GM12878 (cell line): Measurements from ENCODE around the gene ST7. TPM values are rescaled to one million over a fixed set of nuclear protein-coding genes. Genes with fewer than 3 reads are reported as not detected.

Source experiments
- ATAC-seq: fragments of 200-7000 bp; cut with Tn5 transposase; 3 replicates; pipeline ENCODE4 v1.9.1; 2020; ENCODE audit warnings: mild to moderate bottlenecking, moderate library complexity
- BruUV-seq: library from RNA; stranded (reverse); fragments of 400-500 nt; replicated peaks from 2 replicates; lab custom pipeline; 2021; lab: Mats Ljungman, UMichigan
- CTCF ChIA-PET: fragments of 300-600 bp; sonication (Branson Sonifier 250); formaldehyde crosslinking; extraction: SDS; loops from one replicate; lab custom pipeline; 2021; ENCODE audit warnings: inconsistent platforms; lab: Yijun Ruan, JAX
- POLR2A ChIA-PET: fragments of 350-600 bp; formaldehyde crosslinking; extraction: SDS; loops from one replicate; lab custom pipeline; 2021; ENCODE audit warnings: inconsistent platforms; lab: Charles Lee
- RAD21 ChIA-PET: fragments of 300-600 bp; sonication (Branson Sonifier 250); formaldehyde crosslinking; loops from one replicate; lab custom pipeline; 2023; ENCODE audit warnings: antibody characterized with exemption; ENCODE audit not compliant: unreplicated experiment; lab: Charles Lee
- SMC1A ChIA-PET: fragments of 300-600 bp; sonication (Branson Sonifier 250); formaldehyde crosslinking; loops from one replicate; lab custom pipeline; 2023; ENCODE audit not compliant: unreplicated experiment, uncharacterized antibody; lab: Charles Lee
- DNase-seq: peaks from one replicate; pipeline ENCODE4 v3.0.0-alpha.2; 2011; ENCODE audit warnings: low read depth, low spot score
- FAIRE-seq: peaks from 3 replicates; lab custom pipeline; 2011; peaks lifted over from hg19 to GRCh38; lab: Jason Lieb, UNC
- H2AFZ ChIP-seq: 2 replicates; pipeline ENCODE4 v1.6.0; 2011; ENCODE audit warnings: low read depth, low read length, control low read depth; ENCODE audit not compliant: control insufficient read depth
- H3K27ac ChIP-seq: 2 replicates; pipeline ENCODE4 v1.5.1; 2011; ENCODE audit warnings: control low read depth; ENCODE audit not compliant: control insufficient read depth, insufficient read depth
- H3K27me3 ChIP-seq, 2 experiments: replicated peaks in 1 of 2; 2 replicates each; pipeline versions ENCODE4 v1.6.0 to v1.6.1; 2011; ENCODE audit warnings: low read length in 1 of 2; ENCODE audit not compliant: control insufficient read depth in 2 of 2, insufficient read depth in 2 of 2
- H3K36me3 ChIP-seq, 2 experiments: 2 replicates each; pipeline ENCODE4 v1.5.1; 2011; ENCODE audit warnings: low read length in 1 of 2; ENCODE audit not compliant: control insufficient read depth in 2 of 2, insufficient read depth in 2 of 2
- H3K4me1 ChIP-seq: 2 replicates; pipeline ENCODE4 v1.6.1; 2011; ENCODE audit warnings: mild to moderate bottlenecking, low read length, moderate library complexity, mixed read lengths; ENCODE audit not compliant: control insufficient read depth, insufficient read depth
- H3K4me2 ChIP-seq: 2 replicates; pipeline ENCODE4 v1.6.0; 2011; ENCODE audit warnings: control low read depth; ENCODE audit not compliant: control insufficient read depth, insufficient read depth
- H3K4me3 ChIP-seq: fragments of 200-600 bp; sonication (generic); 2 replicates; pipeline ENCODE4 v1.5.1; 2016
- H3K79me2 ChIP-seq: 2 replicates; pipeline ENCODE4 v1.6.0; 2011; ENCODE audit warnings: low read length; ENCODE audit not compliant: control insufficient read depth, insufficient read depth
- H3K9ac ChIP-seq: 2 replicates; pipeline ENCODE4 v1.8.0; 2011; ENCODE audit warnings: low read length, control low read depth, mixed read lengths; ENCODE audit not compliant: control insufficient read depth, insufficient read depth
- H3K9me3 ChIP-seq: replicated peaks from 3 replicates; pipeline ENCODE4 v1.5.1; 2011; ENCODE audit warnings: mild to moderate bottlenecking, low read length; ENCODE audit not compliant: control insufficient read depth, insufficient read depth
- H4K20me1 ChIP-seq: 2 replicates; pipeline ENCODE4 v1.6.0; 2011; ENCODE audit not compliant: control insufficient read depth, insufficient read depth
- BRCA1 ChIP-seq: IDR thresholded peaks from 2 replicates; pipeline ENCODE4 v1.6.1; 2011; ENCODE audit warnings: low read depth, low read length, improper control_type of control experiment
- EZH2 ChIP-seq: IDR thresholded peaks from 2 replicates; pipeline ENCODE4 v1.6.1; 2012; ENCODE audit warnings: low read depth, mild to moderate bottlenecking, control low read depth, inconsistent platforms, low read length, borderline replicate concordance; ENCODE audit not compliant: control insufficient read depth
- FOXK2 ChIP-seq: fragments of 450-650 bp; IDR thresholded peaks from 2 replicates; pipeline ENCODE4 v1.6.1; 2017; ENCODE audit warnings: mild to moderate bottlenecking, moderate library complexity
- GATAD2B ChIP-seq: fragments of 450-650 bp; conservative IDR thresholded peaks from 2 replicates; pipeline ENCODE4 v1.6.1; 2017; ENCODE audit warnings: low read depth, mild to moderate bottlenecking, moderate library complexity
- JUND ChIP-seq: IDR thresholded peaks from 2 replicates; pipeline ENCODE4 v1.6.1; 2012; ENCODE audit warnings: low read depth, mild to moderate bottlenecking, low read length, improper control_type of control experiment, moderate library complexity
- LARP7 ChIP-seq: fragments of 450-650 bp; IDR thresholded peaks from 2 replicates; pipeline ENCODE4 v1.6.1; 2017; ENCODE audit warnings: mild to moderate bottlenecking
- NRF1 ChIP-seq: conservative IDR thresholded peaks from 2 replicates; pipeline ENCODE4 v1.6.1; 2011; ENCODE audit warnings: mild to moderate bottlenecking, low read depth, low read length, improper control_type of control experiment
- PAX5 ChIP-seq: IDR thresholded peaks from 2 replicates; pipeline ENCODE4 v1.6.1; 2011; ENCODE audit warnings: low read depth, low read length, borderline replicate concordance
- RAD51 ChIP-seq: fragments of 450-650 bp; IDR thresholded peaks from 2 replicates; pipeline ENCODE4 v1.6.1; 2016; ENCODE audit warnings: moderate library complexity, mild to moderate bottlenecking, inconsistent platforms
- SREBF2 ChIP-seq: IDR thresholded peaks from 2 replicates; pipeline ENCODE4 v1.6.1; 2012; ENCODE audit warnings: mild to moderate bottlenecking, low read length
- STAT1 ChIP-seq: fragments of 450-650 bp; conservative IDR thresholded peaks from 2 replicates; pipeline ENCODE4 v1.6.1; 2014; ENCODE audit warnings: antibody characterized with exemption, mild to moderate bottlenecking
- SUZ12 ChIP-seq: fragments of 200-600 bp; sonication (generic); IDR thresholded peaks from one replicate; pipeline ENCODE4 v1.6.1; 2018; ENCODE audit warnings: antibody characterized with exemption, mild to moderate bottlenecking; ENCODE audit not compliant: unreplicated experiment
- TCF7 ChIP-seq: IDR thresholded peaks from 2 replicates; pipeline ENCODE4 v1.6.1; 2014; ENCODE audit warnings: antibody characterized with exemption, borderline replicate concordance
- ZNF274 ChIP-seq: IDR thresholded peaks from one replicate; pipeline ENCODE4 v1.8.0; 2011; ENCODE audit not compliant: insufficient read length, insufficient read depth
- WGBS: methylation state at CpG from one replicate; pipeline ENCODE4 v1.1.6; 2016; ENCODE audit warnings: low lambda C conversion rate; ENCODE audit not compliant: insufficient replicate concordance, insufficient coverage; ENCODE audit errors: missing lambda C conversion rate; 5-methylcytosine and 5-hydroxymethylcytosine counted together
- in situ Hi-C: fragments of 300-500 bp; cut with MboI; formaldehyde crosslinking; loops from 9 replicates; pipeline ENCODE4 v1.14.3; 2018; ENCODE audit warnings: mixed read lengths
- intact Hi-C: fragments of 100-400 bp; cut with micrococcal nuclease; formaldehyde crosslinking; loops from one replicate; pipeline ENCODE4 v1.14.2; 2022; ENCODE audit not compliant: unreplicated experiment
- polyA plus RNA-seq, 11 experiments: library from polyadenylated mRNA; depleted of rRNA in 4 of 11; unstranded in 6 of 11; stranded (reverse) in 5 of 11; fragments of >200 nt; fragmentation: Nextera tagmentation in 4 of 11; fragmentation: Illumina TruSeq in 1 of 11; extraction: Ambion mirVana in 4 of 11; extraction: Trizol in 1 of 11; gene quantifications; 1 replicate in 1 of 11; 2 replicates in 10 of 11; pipeline versions ENCODE4 v1.2.1 to v1.2.3, GENCODE V29; 2011 to 2016; ENCODE audit warnings: inconsistent platforms in 2 of 11, missing spikeins in 2 of 11, low read depth in 1 of 11
- total RNA-seq, 4 experiments: library from RNA; depleted of rRNA in 3 of 4; stranded (reverse); fragments of >200 nt in 3 of 4; fragmentation: Illumina TruSeq in 1 of 4; extraction: Trizol in 1 of 4; gene quantifications; 2 replicates each; pipeline versions ENCODE4 v1.2.1 to v1.2.3, GENCODE V29; 2013 to 2021
- TF ChIP-seq, protein P1 (sequence below): fragments of 450-650 bp; formaldehyde crosslinking; IDR thresholded peaks from 2 replicates; pipeline ENCODE4 v1.4.0; 2022; ENCODE audit warnings: mild to moderate bottlenecking, moderate library complexity
- TF ChIP-seq, protein P2 (sequence below): fragments of 450-650 bp; IDR thresholded peaks from 2 replicates; pipeline ENCODE4 v1.6.1; 2017; ENCODE audit warnings: antibody characterized with exemption, mild to moderate bottlenecking, moderate library complexity

Gene ST7
- total and polyA plus RNA-seq, 10 of the 15 experiments (the other 5 are each of a cell fraction or from before 2014, with no cell fraction given), result 27.7 to 76.4 (median 53.6) TPM

DNA sequence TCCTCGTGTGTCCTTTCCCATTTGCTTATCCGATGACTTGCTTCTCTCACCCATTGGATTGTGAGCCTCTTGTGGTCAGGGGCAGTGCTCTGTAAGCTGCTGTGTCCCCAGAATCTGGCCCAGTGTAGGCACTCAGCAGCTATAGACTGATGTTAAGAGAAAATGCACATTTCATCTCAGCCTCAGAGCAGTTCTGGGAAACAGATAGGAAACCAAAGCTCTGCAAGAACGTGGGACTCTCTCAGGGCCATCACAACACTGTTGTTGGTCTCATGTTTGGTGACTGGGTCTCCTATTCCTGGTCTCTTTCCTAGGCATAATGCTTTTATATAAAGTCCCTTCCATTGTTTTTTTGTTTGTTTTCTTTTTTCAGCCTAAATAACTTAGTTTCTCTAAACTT is 141.2 kb downstream of the ST7 start:
- TF ChIP-seq SUZ12, result no peak
- no peak for TF ChIP-seq JUND
- TF ChIP-seq PAX5, result no peak
- TF ChIP-seq STAT1, result no peak
- TF ChIP-seq, protein P1, sequence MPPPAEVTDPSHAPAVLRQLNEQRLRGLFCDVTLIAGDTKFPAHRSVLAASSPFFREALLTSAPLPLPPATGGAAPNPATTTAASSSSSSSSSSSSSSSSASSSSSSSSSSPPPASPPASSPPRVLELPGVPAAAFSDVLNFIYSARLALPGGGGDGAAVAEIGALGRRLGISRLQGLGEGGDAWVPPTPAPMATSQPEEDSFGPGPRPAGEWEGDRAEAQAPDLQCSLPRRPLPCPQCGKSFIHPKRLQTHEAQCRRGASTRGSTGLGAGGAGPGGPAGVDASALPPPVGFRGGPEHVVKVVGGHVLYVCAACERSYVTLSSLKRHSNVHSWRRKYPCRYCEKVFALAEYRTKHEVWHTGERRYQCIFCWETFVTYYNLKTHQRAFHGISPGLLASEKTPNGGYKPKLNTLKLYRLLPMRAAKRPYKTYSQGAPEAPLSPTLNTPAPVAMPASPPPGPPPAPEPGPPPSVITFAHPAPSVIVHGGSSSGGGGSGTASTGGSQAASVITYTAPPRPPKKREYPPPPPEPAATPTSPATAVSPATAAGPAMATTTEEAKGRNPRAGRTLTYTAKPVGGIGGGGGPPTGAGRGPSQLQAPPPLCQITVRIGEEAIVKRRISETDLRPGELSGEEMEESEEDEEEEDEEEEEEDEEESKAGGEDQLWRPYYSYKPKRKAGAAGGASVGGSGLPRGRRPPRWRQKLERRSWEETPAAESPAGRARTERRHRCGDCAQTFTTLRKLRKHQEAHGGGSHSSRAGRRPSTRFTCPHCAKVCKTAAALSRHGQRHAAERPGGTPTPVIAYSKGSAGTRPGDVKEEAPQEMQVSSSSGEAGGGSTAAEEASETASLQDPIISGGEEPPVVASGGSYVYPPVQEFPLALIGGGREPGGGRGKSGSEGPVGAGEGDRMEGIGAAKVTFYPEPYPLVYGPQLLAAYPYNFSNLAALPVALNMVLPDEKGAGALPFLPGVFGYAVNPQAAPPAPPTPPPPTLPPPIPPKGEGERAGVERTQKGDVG (CRISPR knock-in tag), result no peak
- no peak for TF ChIP-seq RAD51
- TF ChIP-seq SREBF2, result no peak
- no peak for TF ChIP-seq TCF7
- no peak for TF ChIP-seq FOXK2
- TF ChIP-seq ZNF274, result no peak
- TF ChIP-seq, protein P2, sequence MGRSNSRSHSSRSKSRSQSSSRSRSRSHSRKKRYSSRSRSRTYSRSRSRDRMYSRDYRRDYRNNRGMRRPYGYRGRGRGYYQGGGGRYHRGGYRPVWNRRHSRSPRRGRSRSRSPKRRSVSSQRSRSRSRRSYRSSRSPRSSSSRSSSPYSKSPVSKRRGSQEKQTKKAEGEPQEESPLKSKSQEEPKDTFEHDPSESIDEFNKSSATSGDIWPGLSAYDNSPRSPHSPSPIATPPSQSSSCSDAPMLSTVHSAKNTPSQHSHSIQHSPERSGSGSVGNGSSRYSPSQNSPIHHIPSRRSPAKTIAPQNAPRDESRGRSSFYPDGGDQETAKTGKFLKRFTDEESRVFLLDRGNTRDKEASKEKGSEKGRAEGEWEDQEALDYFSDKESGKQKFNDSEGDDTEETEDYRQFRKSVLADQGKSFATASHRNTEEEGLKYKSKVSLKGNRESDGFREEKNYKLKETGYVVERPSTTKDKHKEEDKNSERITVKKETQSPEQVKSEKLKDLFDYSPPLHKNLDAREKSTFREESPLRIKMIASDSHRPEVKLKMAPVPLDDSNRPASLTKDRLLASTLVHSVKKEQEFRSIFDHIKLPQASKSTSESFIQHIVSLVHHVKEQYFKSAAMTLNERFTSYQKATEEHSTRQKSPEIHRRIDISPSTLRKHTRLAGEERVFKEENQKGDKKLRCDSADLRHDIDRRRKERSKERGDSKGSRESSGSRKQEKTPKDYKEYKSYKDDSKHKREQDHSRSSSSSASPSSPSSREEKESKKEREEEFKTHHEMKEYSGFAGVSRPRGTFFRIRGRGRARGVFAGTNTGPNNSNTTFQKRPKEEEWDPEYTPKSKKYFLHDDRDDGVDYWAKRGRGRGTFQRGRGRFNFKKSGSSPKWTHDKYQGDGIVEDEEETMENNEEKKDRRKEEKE, result no peak
- TF ChIP-seq NRF1, result no peak
- TF ChIP-seq EZH2, result no peak
- TF ChIP-seq GATAD2B, result no peak
- TF ChIP-seq BRCA1, result no peak
- no peak for TF ChIP-seq LARP7
- no peak overlapping the region for H3K4me2 ChIP-seq
- ChIA-PET CTCF (no interaction called here), RAD21 (no interaction called here), POLR2A (no interaction called here), SMC1A (interaction anchor here (0.7 kb wide), 1 partner anchor 82 kb away, joined by 3 read pairs; no protein-coding TSS in a partner anchor)
- DNase-seq (no peak), ATAC-seq (no peak), FAIRE-seq (no peak)
- 44% methylated on average over 3 of the region's 3 CpGs for WGBS
- H3K9me3 ChIP-seq, result no peaks in the 10 kb centered on the region
- H3K27ac ChIP-seq, result no peak overlapping the region
- peaks cover 21% of the 10 kb centered on the region for H3K79me2 ChIP-seq
- BruUV-seq, result no TSS peak
- H3K4me3 ChIP-seq, result no peak overlapping the region
- H3K4me1 ChIP-seq, result no peaks in the 10 kb centered on the region
- H2AFZ ChIP-seq, result no peak overlapping the region
- no peaks in the 10 kb centered on the region for H4K20me1 ChIP-seq
- no peak overlapping the region for H3K9ac ChIP-seq
- intact Hi-C loops (no loop called here), in situ Hi-C loops (no loop called here)
- H3K27me3 ChIP-seq, result no peaks in the 10 kb centered on the region
- no peaks in the 10 kb centered on the region for H3K36me3 ChIP-seq
